GM12878 (cell line): ENCODE results near the gene OR13J1. TPM values are rescaled to one million over a fixed set of nuclear protein-coding genes. Genes with fewer than 3 reads are reported as not detected.

Experiments
- ATAC-seq: fragments of 200-7000 bp; cut with Tn5 transposase; 3 replicates; pipeline ENCODE4 v1.9.1; 2020; ENCODE audit warnings: mild to moderate bottlenecking, moderate library complexity
- BruUV-seq: library from RNA; stranded (reverse); fragments of 400-500 nt; replicated peaks from 2 replicates; lab custom pipeline; 2021; lab: Mats Ljungman, UMichigan
- CTCF ChIA-PET: fragments of 300-600 bp; sonication (Branson Sonifier 250); formaldehyde crosslinking; extraction: SDS; loops from one replicate; lab custom pipeline; 2021; ENCODE audit warnings: inconsistent platforms; lab: Yijun Ruan, JAX
- POLR2A ChIA-PET: fragments of 350-600 bp; formaldehyde crosslinking; extraction: SDS; loops from one replicate; lab custom pipeline; 2021; ENCODE audit warnings: inconsistent platforms; lab: Charles Lee
- RAD21 ChIA-PET: fragments of 300-600 bp; sonication (Branson Sonifier 250); formaldehyde crosslinking; loops from one replicate; lab custom pipeline; 2023; ENCODE audit warnings: antibody characterized with exemption; ENCODE audit not compliant: unreplicated experiment; lab: Charles Lee
- SMC1A ChIA-PET: fragments of 300-600 bp; sonication (Branson Sonifier 250); formaldehyde crosslinking; loops from one replicate; lab custom pipeline; 2023; ENCODE audit not compliant: unreplicated experiment, uncharacterized antibody; lab: Charles Lee
- DNase-seq: peaks from one replicate; pipeline ENCODE4 v3.0.0-alpha.2; 2011; ENCODE audit warnings: low read depth, low spot score
- FAIRE-seq: peaks from 3 replicates; lab custom pipeline; 2011; peaks lifted over from hg19 to GRCh38; lab: Jason Lieb, UNC
- H2AFZ ChIP-seq: 2 replicates; pipeline ENCODE4 v1.6.0; 2011; ENCODE audit warnings: low read depth, low read length, control low read depth; ENCODE audit not compliant: control insufficient read depth
- H3K27ac ChIP-seq: 2 replicates; pipeline ENCODE4 v1.5.1; 2011; ENCODE audit warnings: control low read depth; ENCODE audit not compliant: control insufficient read depth, insufficient read depth
- H3K27me3 ChIP-seq, 2 experiments: replicated peaks in 1 of 2; 2 replicates each; pipeline versions ENCODE4 v1.6.0 to v1.6.1; 2011; ENCODE audit warnings: low read length in 1 of 2; ENCODE audit not compliant: control insufficient read depth in 2 of 2, insufficient read depth in 2 of 2
- H3K36me3 ChIP-seq, 2 experiments: 2 replicates each; pipeline ENCODE4 v1.5.1; 2011; ENCODE audit warnings: low read length in 1 of 2; ENCODE audit not compliant: control insufficient read depth in 2 of 2, insufficient read depth in 2 of 2
- H3K4me1 ChIP-seq: 2 replicates; pipeline ENCODE4 v1.6.1; 2011; ENCODE audit warnings: mild to moderate bottlenecking, low read length, moderate library complexity, mixed read lengths; ENCODE audit not compliant: control insufficient read depth, insufficient read depth
- H3K4me2 ChIP-seq: 2 replicates; pipeline ENCODE4 v1.6.0; 2011; ENCODE audit warnings: control low read depth; ENCODE audit not compliant: control insufficient read depth, insufficient read depth
- H3K4me3 ChIP-seq: fragments of 200-600 bp; sonication (generic); 2 replicates; pipeline ENCODE4 v1.5.1; 2016
- H3K79me2 ChIP-seq: 2 replicates; pipeline ENCODE4 v1.6.0; 2011; ENCODE audit warnings: low read length; ENCODE audit not compliant: control insufficient read depth, insufficient read depth
- H3K9ac ChIP-seq: 2 replicates; pipeline ENCODE4 v1.8.0; 2011; ENCODE audit warnings: low read length, control low read depth, mixed read lengths; ENCODE audit not compliant: control insufficient read depth, insufficient read depth
- H3K9me3 ChIP-seq: replicated peaks from 3 replicates; pipeline ENCODE4 v1.5.1; 2011; ENCODE audit warnings: mild to moderate bottlenecking, low read length; ENCODE audit not compliant: control insufficient read depth, insufficient read depth
- H4K20me1 ChIP-seq: 2 replicates; pipeline ENCODE4 v1.6.0; 2011; ENCODE audit not compliant: control insufficient read depth, insufficient read depth
- BRCA1 ChIP-seq: IDR thresholded peaks from 2 replicates; pipeline ENCODE4 v1.6.1; 2011; ENCODE audit warnings: low read depth, low read length, improper control_type of control experiment
- CREM ChIP-seq: IDR thresholded peaks from 2 replicates; pipeline ENCODE4 v1.6.1; 2014; ENCODE audit warnings: antibody characterized with exemption, low read depth
- SREBF1 ChIP-seq: IDR thresholded peaks from 2 replicates; pipeline ENCODE4 v1.6.1; 2012; ENCODE audit warnings: mild to moderate bottlenecking, low read length
- ZNF622 ChIP-seq: fragments of 450-650 bp; IDR thresholded peaks from 2 replicates; pipeline ENCODE4 v1.6.1; 2017; ENCODE audit warnings: mild to moderate bottlenecking, inconsistent platforms
- WGBS: methylation state at CpG from one replicate; pipeline ENCODE4 v1.1.6; 2016; ENCODE audit warnings: low lambda C conversion rate; ENCODE audit not compliant: insufficient replicate concordance, insufficient coverage; ENCODE audit errors: missing lambda C conversion rate; 5-methylcytosine and 5-hydroxymethylcytosine counted together
- in situ Hi-C: fragments of 300-500 bp; cut with MboI; formaldehyde crosslinking; loops from 9 replicates; pipeline ENCODE4 v1.14.3; 2018; ENCODE audit warnings: mixed read lengths
- intact Hi-C: fragments of 100-400 bp; cut with micrococcal nuclease; formaldehyde crosslinking; loops from one replicate; pipeline ENCODE4 v1.14.2; 2022; ENCODE audit not compliant: unreplicated experiment
- polyA plus RNA-seq, 11 experiments: library from polyadenylated mRNA; depleted of rRNA in 4 of 11; unstranded in 6 of 11; stranded (reverse) in 5 of 11; fragments of >200 nt; fragmentation: Nextera tagmentation in 4 of 11; fragmentation: Illumina TruSeq in 1 of 11; extraction: Ambion mirVana in 4 of 11; extraction: Trizol in 1 of 11; gene quantifications; 1 replicate in 1 of 11; 2 replicates in 10 of 11; pipeline versions ENCODE4 v1.2.1 to v1.2.3, GENCODE V29; 2011 to 2016; ENCODE audit warnings: inconsistent platforms in 2 of 11, missing spikeins in 2 of 11, low read depth in 1 of 11
- total RNA-seq, 4 experiments: library from RNA; depleted of rRNA in 3 of 4; stranded (reverse); fragments of >200 nt in 3 of 4; fragmentation: Illumina TruSeq in 1 of 4; extraction: Trizol in 1 of 4; gene quantifications; 2 replicates each; pipeline versions ENCODE4 v1.2.1 to v1.2.3, GENCODE V29; 2013 to 2021
- TF ChIP-seq, protein P1 (sequence below): IDR thresholded peaks from 2 replicates; pipeline ENCODE4 v1.6.1; 2012; ENCODE audit warnings: low read depth, low read length, improper control_type of control experiment
- TF ChIP-seq, protein P2 (sequence below): fragments of 450-650 bp; IDR thresholded peaks from 2 replicates; pipeline ENCODE4 v1.6.1; 2017; ENCODE audit warnings: borderline replicate concordance
- TF ChIP-seq, protein P3 (sequence below): fragments of 450-650 bp; IDR thresholded peaks from 2 replicates; pipeline ENCODE4 v1.6.1; 2018; ENCODE audit warnings: borderline replicate concordance, mild to moderate bottlenecking; ENCODE audit not compliant: partially characterized antibody

Gene OR13J1
- total and polyA plus RNA-seq, 10 of the 15 experiments (the other 5 are each of a cell fraction or from before 2014, with no cell fraction given): not detected

DNA sequence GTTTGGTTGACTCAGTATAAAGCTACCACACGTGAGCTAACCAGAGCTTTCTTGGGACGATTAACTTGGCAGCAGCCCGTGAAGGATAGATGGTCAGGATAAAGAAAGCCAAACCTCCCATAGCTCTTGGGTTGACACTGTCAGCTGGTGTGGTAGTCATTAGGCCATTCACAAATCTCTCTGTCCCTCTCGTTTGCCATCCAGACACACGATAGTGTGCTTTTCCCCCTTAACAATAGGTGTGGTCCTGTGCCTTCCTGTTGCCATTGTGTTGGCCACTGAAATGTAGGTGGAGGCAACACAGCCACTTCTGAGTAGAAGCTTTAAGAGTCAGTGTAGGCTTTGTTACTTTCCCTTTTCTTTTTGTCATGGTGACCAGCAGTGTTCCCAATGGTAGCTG lies 11.7 kb downstream of the OR13J1 start:
- no TSS peak for BruUV-seq
- H3K4me2 ChIP-seq: no peak overlapping the region
- no peaks in the 10 kb centered on the region for H3K27me3 ChIP-seq
- ChIA-PET SMC1A (interaction anchor here (1.6 to 3.0 kb wide), 2 partner anchors 24 to 32 kb away, joined by 5 to 13 read pairs; no protein-coding TSS in a partner anchor), POLR2A (no interaction called here)
- H3K4me3 ChIP-seq: no peak overlapping the region
- no peaks in the 10 kb centered on the region for H3K36me3 ChIP-seq
- ATAC-seq: no peak
- TF ChIP-seq, protein P1, sequence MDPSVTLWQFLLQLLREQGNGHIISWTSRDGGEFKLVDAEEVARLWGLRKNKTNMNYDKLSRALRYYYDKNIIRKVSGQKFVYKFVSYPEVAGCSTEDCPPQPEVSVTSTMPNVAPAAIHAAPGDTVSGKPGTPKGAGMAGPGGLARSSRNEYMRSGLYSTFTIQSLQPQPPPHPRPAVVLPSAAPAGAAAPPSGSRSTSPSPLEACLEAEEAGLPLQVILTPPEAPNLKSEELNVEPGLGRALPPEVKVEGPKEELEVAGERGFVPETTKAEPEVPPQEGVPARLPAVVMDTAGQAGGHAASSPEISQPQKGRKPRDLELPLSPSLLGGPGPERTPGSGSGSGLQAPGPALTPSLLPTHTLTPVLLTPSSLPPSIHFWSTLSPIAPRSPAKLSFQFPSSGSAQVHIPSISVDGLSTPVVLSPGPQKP: no peak
- TF ChIP-seq, protein P2, sequence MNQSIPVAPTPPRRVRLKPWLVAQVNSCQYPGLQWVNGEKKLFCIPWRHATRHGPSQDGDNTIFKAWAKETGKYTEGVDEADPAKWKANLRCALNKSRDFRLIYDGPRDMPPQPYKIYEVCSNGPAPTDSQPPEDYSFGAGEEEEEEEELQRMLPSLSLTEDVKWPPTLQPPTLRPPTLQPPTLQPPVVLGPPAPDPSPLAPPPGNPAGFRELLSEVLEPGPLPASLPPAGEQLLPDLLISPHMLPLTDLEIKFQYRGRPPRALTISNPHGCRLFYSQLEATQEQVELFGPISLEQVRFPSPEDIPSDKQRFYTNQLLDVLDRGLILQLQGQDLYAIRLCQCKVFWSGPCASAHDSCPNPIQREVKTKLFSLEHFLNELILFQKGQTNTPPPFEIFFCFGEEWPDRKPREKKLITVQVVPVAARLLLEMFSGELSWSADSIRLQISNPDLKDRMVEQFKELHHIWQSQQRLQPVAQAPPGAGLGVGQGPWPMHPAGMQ: no peak
- no peak for TF ChIP-seq CREM
- TF ChIP-seq SREBF1: no peak
- TF ChIP-seq BRCA1: no peak
- TF ChIP-seq ZNF622: no peak
- TF ChIP-seq, protein P3, sequence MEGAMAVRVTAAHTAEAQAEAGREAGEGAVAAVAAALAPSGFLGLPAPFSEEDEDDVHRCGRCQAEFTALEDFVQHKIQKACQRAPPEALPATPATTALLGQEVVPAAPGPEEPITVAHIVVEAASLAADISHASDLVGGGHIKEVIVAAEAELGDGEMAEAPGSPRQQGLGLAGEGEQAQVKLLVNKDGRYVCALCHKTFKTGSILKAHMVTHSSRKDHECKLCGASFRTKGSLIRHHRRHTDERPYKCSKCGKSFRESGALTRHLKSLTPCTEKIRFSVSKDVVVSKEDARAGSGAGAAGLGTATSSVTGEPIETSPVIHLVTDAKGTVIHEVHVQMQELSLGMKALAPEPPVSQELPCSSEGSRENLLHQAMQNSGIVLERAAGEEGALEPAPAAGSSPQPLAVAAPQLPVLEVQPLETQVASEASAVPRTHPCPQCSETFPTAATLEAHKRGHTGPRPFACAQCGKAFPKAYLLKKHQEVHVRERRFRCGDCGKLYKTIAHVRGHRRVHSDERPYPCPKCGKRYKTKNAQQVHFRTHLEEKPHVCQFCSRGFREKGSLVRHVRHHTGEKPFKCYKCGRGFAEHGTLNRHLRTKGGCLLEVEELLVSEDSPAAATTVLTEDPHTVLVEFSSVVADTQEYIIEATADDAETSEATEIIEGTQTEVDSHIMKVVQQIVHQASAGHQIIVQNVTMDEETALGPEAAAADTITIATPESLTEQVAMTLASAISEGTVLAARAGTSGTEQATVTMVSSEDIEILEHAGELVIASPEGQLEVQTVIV: no peak
- TF ChIP-seq, all 136 proteins: peak for 0
- H3K9ac ChIP-seq: no peak overlapping the region
- DNase-seq (no peak), FAIRE-seq (no peak)
- H4K20me1 ChIP-seq: no peaks in the 10 kb centered on the region
- H3K79me2 ChIP-seq: no peaks in the 10 kb centered on the region
- WGBS: 38% methylated on average over 5 of the region's 5 CpGs
- no peaks in the 10 kb centered on the region for H3K9me3 ChIP-seq
- in situ Hi-C loops (no loop called here), intact Hi-C loops (no loop called here)
- no peak overlapping the region for H3K27ac ChIP-seq
- RAD21 ChIA-PET: interaction anchor here (1.1 to 4.7 kb wide), 4 partner anchors 24 to 68 kb away, joined by 3 to 18 read pairs (median 7); no protein-coding TSS in a partner anchor
- H3K4me1 ChIP-seq: no peaks in the 10 kb centered on the region
- no peak overlapping the region for H2AFZ ChIP-seq
- CTCF ChIA-PET: interaction anchor here (1.1 to 12.7 kb wide), 5 partner anchors 10 to 68 kb away, joined by 3 to 92 read pairs (median 7); partner anchors contain the start of genes FAM221B and TMEM8B
